CD4-positive, alpha-beta T cell treated with Interferon gamma for 1 hour (primary cell): ENCODE data around the gene ACTL6B.
A peak's percentile ranks its signal among the peaks of the same experiment; 100 is the strongest.

Source experiments
- DNase-seq: peaks from one replicate; pipeline ENCODE4 v3.0.0-alpha.2; 2020

Gene ACTL6B

GRCh38 chr7:100626530-100627237, 29.6 kb downstream of the ACTL6B start:
- peak; percentile 91 for DNase-seq

- no peak for DNase-seq
Measured at GRCh38 chr7:100626055-100626454, 30.2 kb downstream of the ACTL6B start.

GRCh38 chr7:100623951-100624824, 32.1 kb downstream of the ACTL6B start:
- no peak for DNase-seq

GRCh38 chr7:100621554-100621953, 34.7 kb downstream of the ACTL6B start:
- no peak for DNase-seq

- DNase-seq: no peak
Measured at GRCh38 chr7:100620804-100621203, 35.4 kb downstream of the ACTL6B start.

GRCh38 chr7:100620239-100620638, 36.0 kb downstream of the ACTL6B start:
- no peak for DNase-seq

- no peak for DNase-seq
Measured at GRCh38 chr7:100614308-100614861, 41.9 kb downstream of the ACTL6B start.

- DNase-seq: no peak
Measured at GRCh38 chr7:100613412-100614175, 42.7 kb downstream of the ACTL6B start.

GRCh38 chr7:100612730-100613390, 43.4 kb downstream of the ACTL6B start:
- DNase-seq: no peak

- DNase-seq: peak; percentile 98
Measured at GRCh38 chr7:100611983-100612729, 44.1 kb downstream of the ACTL6B start, which contains the start of gene MOSPD3. Gene MOSPD3 (plus strand): TSS chr7:100612540. CDS start chr7:100612792, 252 bp downstream.

- DNase-seq: no peak
Measured at GRCh38 chr7:100609958-100610357, 46.3 kb downstream of the ACTL6B start.

GRCh38 chr7:100607111-100607510, 49.1 kb downstream of the ACTL6B start:
- DNase-seq: no peak

GRCh38 chr7:100606313-100606712, 49.9 kb downstream of the ACTL6B start:
- DNase-seq: no peak

- peak; percentile 40 for DNase-seq
Measured at GRCh38 chr7:100604976-100605911, 51.0 kb downstream of the ACTL6B start.

- DNase-seq: peak; percentile 78
Measured at GRCh38 chr7:100604028-100604975, 51.9 kb downstream of the ACTL6B start.

GRCh38 chr7:100603726-100604027, 52.6 kb downstream of the ACTL6B start:
- DNase-seq: no peak

GRCh38 chr7:100602889-100603725, 53.1 kb downstream of the ACTL6B start:
- no peak for DNase-seq

GRCh38 chr7:100600730-100601038, 55.6 kb downstream of the ACTL6B start:
- DNase-seq: no peak
